ENCODE results near the gene AGPAT1. TPM values are rescaled to one million over a fixed set of nuclear protein-coding genes. Genes with fewer than 3 reads are reported as not detected.

Gene AGPAT1
- polyA plus RNA-seq, 3 donors, result 9.9 to 34.4 (median 11.3) TPM

DNA sequence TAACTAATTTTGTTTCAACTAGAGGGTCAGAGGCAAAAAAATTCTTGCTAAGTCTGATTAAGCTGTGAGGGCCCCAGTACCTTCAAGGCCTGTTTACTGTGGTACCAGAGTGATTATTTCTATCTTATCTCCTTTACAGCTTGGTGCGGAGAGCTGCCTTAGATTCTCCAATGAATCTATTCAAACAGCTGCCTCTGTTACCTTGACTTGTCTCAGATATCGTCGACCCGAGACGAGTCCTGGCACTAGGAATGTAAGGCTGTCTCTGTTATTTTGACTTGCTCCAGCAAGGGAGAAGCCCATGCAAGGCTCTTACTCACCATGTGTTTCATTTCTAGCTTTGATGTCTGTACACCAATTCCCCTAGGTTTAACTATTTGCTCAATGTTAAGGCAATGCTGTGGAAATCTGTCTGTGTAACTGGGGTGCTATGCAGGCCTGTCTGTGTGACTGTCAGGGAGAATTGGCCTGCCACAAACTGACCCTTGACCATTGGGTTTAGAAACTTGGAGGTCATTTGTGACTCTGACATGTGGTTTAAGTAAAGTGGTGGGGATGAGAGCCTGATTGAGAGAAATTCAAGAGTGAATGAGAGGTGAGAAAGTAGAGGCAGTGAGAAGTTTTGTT, 35.4 kb downstream of the AGPAT1 start:
- H3K27me3 ChIP-seq (ENCODE audit: control insufficient read depth in 2 of 2, insufficient read depth in 2 of 2, low read length in 2 of 2), result peaks cover 0 to 3% of the 10 kb centered on the region in 2 donors
- no peak overlapping the region for H3K4me2 ChIP-seq (replicated peaks; ENCODE audit: extremely low read depth, low read length, poor library complexity, severe bottlenecking)
- Mint-ChIP-seq H3K27me3 (ENCODE audit: low read depth in 3 of 3) (peaks cover 4 to 7% (median 4%) of the 10 kb centered on the region in 3 donors), H3K4me3 (no peak overlapping the region), H3K27ac (no peak overlapping the region), H3K9me3 (no peaks in the 10 kb centered on the region), H3K4me1 (peaks cover 5% of the 10 kb centered on the region), H3K36me3 (no peaks in the 10 kb centered on the region)
- H3K36me3 ChIP-seq (replicated peaks in 1 of 2; ENCODE audit: control insufficient read depth in 1 of 2, insufficient read depth in 2 of 2, low read length in 2 of 2), result no peaks in the 10 kb centered on the region
- 100% methylated on average over 2 of the region's 5 CpGs for WGBS (ENCODE audit: insufficient coverage)
- no peaks in the 10 kb centered on the region for H3K9me3 ChIP-seq (replicated peaks in 1 of 2; ENCODE audit: control insufficient read depth in 1 of 2, insufficient read depth in 1 of 2, low read length in 2 of 2)
- no peaks in the 10 kb centered on the region for H3K4me1 ChIP-seq (ENCODE audit: control insufficient read depth in 1 of 2, insufficient read depth in 2 of 2, low read length in 2 of 2)
- no peak overlapping the region for H3K27ac ChIP-seq (ENCODE audit: low read depth in 1 of 2, low read length in 2 of 2)
- no peak overlapping the region for H3K4me3 ChIP-seq (replicated peaks in 1 of 3; ENCODE audit: low read depth in 2 of 3, low read length in 3 of 3)
- TF ChIP-seq, protein P1, sequence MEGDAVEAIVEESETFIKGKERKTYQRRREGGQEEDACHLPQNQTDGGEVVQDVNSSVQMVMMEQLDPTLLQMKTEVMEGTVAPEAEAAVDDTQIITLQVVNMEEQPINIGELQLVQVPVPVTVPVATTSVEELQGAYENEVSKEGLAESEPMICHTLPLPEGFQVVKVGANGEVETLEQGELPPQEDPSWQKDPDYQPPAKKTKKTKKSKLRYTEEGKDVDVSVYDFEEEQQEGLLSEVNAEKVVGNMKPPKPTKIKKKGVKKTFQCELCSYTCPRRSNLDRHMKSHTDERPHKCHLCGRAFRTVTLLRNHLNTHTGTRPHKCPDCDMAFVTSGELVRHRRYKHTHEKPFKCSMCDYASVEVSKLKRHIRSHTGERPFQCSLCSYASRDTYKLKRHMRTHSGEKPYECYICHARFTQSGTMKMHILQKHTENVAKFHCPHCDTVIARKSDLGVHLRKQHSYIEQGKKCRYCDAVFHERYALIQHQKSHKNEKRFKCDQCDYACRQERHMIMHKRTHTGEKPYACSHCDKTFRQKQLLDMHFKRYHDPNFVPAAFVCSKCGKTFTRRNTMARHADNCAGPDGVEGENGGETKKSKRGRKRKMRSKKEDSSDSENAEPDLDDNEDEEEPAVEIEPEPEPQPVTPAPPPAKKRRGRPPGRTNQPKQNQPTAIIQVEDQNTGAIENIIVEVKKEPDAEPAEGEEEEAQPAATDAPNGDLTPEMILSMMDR (IDR thresholded peaks at IDR 0.05), result no peak
- DNase-seq, result no peak
- H2AFZ ChIP-seq (ENCODE audit: insufficient read depth, low read depth, low read length, poor library complexity, severe bottlenecking), result no peak overlapping the region
- intact Hi-C loops (cut with micrococcal nuclease), result no loop called here
- no peak overlapping the region for H3K9ac ChIP-seq (ENCODE audit: insufficient read depth, low read length, poor library complexity, severe bottlenecking)
- no peaks in the 10 kb centered on the region for H3K79me2 ChIP-seq (ENCODE audit: insufficient read depth, low read length)
- no peaks in the 10 kb centered on the region for H4K20me1 ChIP-seq (ENCODE audit: insufficient read depth, low read length)

GRCh38 chr6:32139590-32139989, 36.3 kb downstream of the AGPAT1 start:
- Histone ChIP-seq H3K4me1 (ENCODE audit: control insufficient read depth in 1 of 2, insufficient read depth in 2 of 2, low read length in 2 of 2) (no peaks in the 10 kb centered on the region), H3K9me3 (replicated peaks in 1 of 2; ENCODE audit: control insufficient read depth in 1 of 2, insufficient read depth in 1 of 2, low read length in 2 of 2) (no peaks in the 10 kb centered on the region), H3K9ac (ENCODE audit: insufficient read depth, low read length, poor library complexity, severe bottlenecking) (no peak overlapping the region), H3K79me2 (ENCODE audit: insufficient read depth, low read length) (no peaks in the 10 kb centered on the region), H3K36me3 (replicated peaks in 1 of 2; ENCODE audit: control insufficient read depth in 1 of 2, insufficient read depth in 2 of 2, low read length in 2 of 2) (no peaks in the 10 kb centered on the region), H3K27ac (ENCODE audit: low read depth in 1 of 2, low read length in 2 of 2) (no peak overlapping the region), H3K4me3 (replicated peaks in 1 of 3; ENCODE audit: low read depth in 2 of 3, low read length in 3 of 3) (no peak overlapping the region), H2AFZ (ENCODE audit: insufficient read depth, low read depth, low read length, poor library complexity, severe bottlenecking) (no peak overlapping the region), H4K20me1 (ENCODE audit: insufficient read depth, low read length) (no peaks in the 10 kb centered on the region), H3K27me3 (ENCODE audit: control insufficient read depth in 2 of 2, insufficient read depth in 2 of 2, low read length in 2 of 2) (peaks cover 0 to 3% of the 10 kb centered on the region in 2 donors), H3K4me2 (replicated peaks; ENCODE audit: extremely low read depth, low read length, poor library complexity, severe bottlenecking) (no peak overlapping the region)
- Mint-ChIP-seq H3K27me3 (ENCODE audit: low read depth in 3 of 3) (peaks cover 8 to 14% (median 9%) of the 10 kb centered on the region in 3 donors), H3K9me3 (no peaks in the 10 kb centered on the region), H3K4me3 (no peak overlapping the region), H3K36me3 (no peaks in the 10 kb centered on the region), H3K4me1 (peaks cover 5% of the 10 kb centered on the region), H3K27ac (no peak overlapping the region)
- TF ChIP-seq, protein P1 (IDR thresholded peaks at IDR 0.05), result no peak
- intact Hi-C loops (cut with micrococcal nuclease), result no loop called here
- no peak for DNase-seq
- WGBS (ENCODE audit: insufficient coverage), result 80% methylated on average over 3 of the region's 5 CpGs
